GM21619 (cell line): ENCODE data around the gene EIF2S2.

Source experiments
- ATAC-seq: cut with Tn5 transposase; IDR thresholded peaks from one replicate; pipeline ENCODE4 v1.9.1; 2021; ENCODE audit not compliant: unreplicated experiment

EIF2S2 gene

GRCh38 chr20:34122274-34122980 is 10.4 kb upstream of the EIF2S2 start:
- ATAC-seq, result no peak

GRCh38 chr20:34120213-34120612 is 8.2 kb upstream of the EIF2S2 start:
- no peak for ATAC-seq

- no peak for ATAC-seq
Measured at GRCh38 chr20:34115232-34115631, 3.2 kb upstream of the EIF2S2 start.

GRCh38 chr20:34114809-34115208 is 2.8 kb upstream of the EIF2S2 start:
- ATAC-seq, result no peak

GRCh38 chr20:34112600-34113101 is 608 bp upstream of the EIF2S2 start:
- no peak for ATAC-seq

GRCh38 chr20:34110745-34111641 is 1.1 kb downstream of the EIF2S2 start:
- ATAC-seq, result no peak

- no peak for ATAC-seq
Measured at GRCh38 chr20:34110025-34110744, 1.9 kb downstream of the EIF2S2 start.

- no peak for ATAC-seq
Measured at GRCh38 chr20:34109442-34109841, 2.6 kb downstream of the EIF2S2 start.

GRCh38 chr20:34108616-34109174 is 3.3 kb downstream of the EIF2S2 start:
- ATAC-seq, result no peak

- no peak for ATAC-seq
Measured at GRCh38 chr20:34105978-34106675, 5.9 kb downstream of the EIF2S2 start.

GRCh38 chr20:34104059-34104458 is 8.0 kb downstream of the EIF2S2 start:
- ATAC-seq, result no peak

- no peak for ATAC-seq
Measured at GRCh38 chr20:34102342-34102741, 9.7 kb downstream of the EIF2S2 start.

- no peak for ATAC-seq
Measured at GRCh38 chr20:34100576-34100975, 11.5 kb downstream of the EIF2S2 start.

- no peak for ATAC-seq
Measured at GRCh38 chr20:34099675-34100074, 12.4 kb downstream of the EIF2S2 start.

GRCh38 chr20:34098570-34098969 is 13.5 kb downstream of the EIF2S2 start:
- no peak for ATAC-seq

GRCh38 chr20:34096699-34097444 is 15.2 kb downstream of the EIF2S2 start:
- ATAC-seq, result no peak

GRCh38 chr20:34095825-34096224 is 16.2 kb downstream of the EIF2S2 start:
- no peak for ATAC-seq

- ATAC-seq, result no peak
Measured at GRCh38 chr20:34093895-34094294, 18.1 kb downstream of the EIF2S2 start.

GRCh38 chr20:34091637-34092200 is 20.3 kb downstream of the EIF2S2 start:
- no peak for ATAC-seq
